Mucosa of descending colon (tissue), 3 donors: ENCODE results near the gene GPC3. TPM values are rescaled to one million over a fixed set of nuclear protein-coding genes. Genes with fewer than 3 reads are reported as not detected.

Experiments used
- ATAC-seq: fragments of 200-7000 bp; cut with Tn5 transposase; one replicate; pipeline ENCODE4 v1.9.1; 2020; ENCODE audit warnings: mild to moderate bottlenecking, moderate library complexity
- DNase-seq, 3 donors: peaks; one replicate each; pipeline ENCODE4 v3.0.0-alpha.2; 2020
- H3K36me3 ChIP-seq: fragments of 200-600 bp; one replicate; pipeline ENCODE4 v1.8.0; 2021; ENCODE audit warnings: low read depth, mild to moderate bottlenecking
- H3K4me1 ChIP-seq: fragments of 200-600 bp; one replicate; pipeline ENCODE4 v1.8.0; 2021; ENCODE audit warnings: low read depth, mild to moderate bottlenecking
- H3K4me3 ChIP-seq: fragments of 200-600 bp; one replicate; pipeline ENCODE4 v1.8.0; 2021; ENCODE audit warnings: mild to moderate bottlenecking
- H3K9me3 ChIP-seq: fragments of 200-600 bp; one replicate; pipeline ENCODE4 v1.8.0; 2021; ENCODE audit warnings: mild to moderate bottlenecking
- intact Hi-C, 2 donors: fragments of 100-400 bp; cut with DNase I in 1 of 2; cut with micrococcal nuclease in 1 of 2; formaldehyde crosslinking; loops; one replicate each; pipeline versions ENCODE4 v1.11.0 to v1.11.1; 2022; cut with DNase I, micrococcal nuclease
- total RNA-seq, 3 donors: library from RNA; stranded (reverse); fragmentation: NEBNext Ultra II Directional in 2 of 3; extraction: Animal tissue kit (Norgen Biotek cat#: 25700) in 2 of 3; gene quantifications; one replicate each; pipeline versions ENCODE4 v1.2.1 to v1.2.4, GENCODE V29; 2021 to 2023
- TF ChIP-seq, protein P1 (sequence below): fragments of 200-600 bp; IDR thresholded peaks from one replicate; pipeline ENCODE4 v1.8.0; 2022; ENCODE audit warnings: antibody characterized with exemption, mild to moderate bottlenecking
- donor health status: DM: no; HTN: no; CAD: no; lungs with moderate emphysema.
- donor health status: DM: no; HTN: no; CAD: no.
- donor health status: DM: no; HTN: yes; CAD: no.

GPC3 gene
- total RNA-seq, 3 donors from 2014 or later, result 0.55 to 2.8 (median 2.1) TPM

- TF ChIP-seq, protein P1, sequence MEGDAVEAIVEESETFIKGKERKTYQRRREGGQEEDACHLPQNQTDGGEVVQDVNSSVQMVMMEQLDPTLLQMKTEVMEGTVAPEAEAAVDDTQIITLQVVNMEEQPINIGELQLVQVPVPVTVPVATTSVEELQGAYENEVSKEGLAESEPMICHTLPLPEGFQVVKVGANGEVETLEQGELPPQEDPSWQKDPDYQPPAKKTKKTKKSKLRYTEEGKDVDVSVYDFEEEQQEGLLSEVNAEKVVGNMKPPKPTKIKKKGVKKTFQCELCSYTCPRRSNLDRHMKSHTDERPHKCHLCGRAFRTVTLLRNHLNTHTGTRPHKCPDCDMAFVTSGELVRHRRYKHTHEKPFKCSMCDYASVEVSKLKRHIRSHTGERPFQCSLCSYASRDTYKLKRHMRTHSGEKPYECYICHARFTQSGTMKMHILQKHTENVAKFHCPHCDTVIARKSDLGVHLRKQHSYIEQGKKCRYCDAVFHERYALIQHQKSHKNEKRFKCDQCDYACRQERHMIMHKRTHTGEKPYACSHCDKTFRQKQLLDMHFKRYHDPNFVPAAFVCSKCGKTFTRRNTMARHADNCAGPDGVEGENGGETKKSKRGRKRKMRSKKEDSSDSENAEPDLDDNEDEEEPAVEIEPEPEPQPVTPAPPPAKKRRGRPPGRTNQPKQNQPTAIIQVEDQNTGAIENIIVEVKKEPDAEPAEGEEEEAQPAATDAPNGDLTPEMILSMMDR, result no peak
- no peak for DNase-seq
- ATAC-seq, result no peak
- no peaks in the 10 kb centered on the region for H3K9me3 ChIP-seq
- no peaks in the 10 kb centered on the region for H3K36me3 ChIP-seq
- H3K4me3 ChIP-seq, result no peak overlapping the region
- H3K4me1 ChIP-seq, result no peaks in the 10 kb centered on the region
- intact Hi-C loops, result no loop called here
Observed at GRCh38 chrX:133537142-133537541, 448.3 kb downstream of the GPC3 start.

DNA sequence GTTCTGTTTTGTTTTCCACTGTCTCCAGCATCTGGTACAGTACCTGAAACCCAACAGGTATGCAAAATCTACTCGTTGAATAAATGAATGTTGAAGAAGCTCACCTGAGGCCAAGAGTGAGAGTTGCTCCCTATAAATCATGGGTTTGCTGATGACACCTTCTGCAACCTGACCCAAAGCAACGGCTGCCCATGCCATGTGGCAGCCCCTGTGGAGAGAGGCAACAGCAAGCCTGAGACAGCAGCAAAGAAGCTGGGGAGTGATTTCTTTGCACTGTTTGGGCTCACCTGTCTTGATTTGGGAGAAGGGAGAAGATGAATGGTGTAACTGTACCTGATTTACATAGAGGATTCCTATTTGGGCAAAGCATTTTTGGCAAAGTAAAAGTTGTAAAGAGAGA, 450.3 kb downstream of the GPC3 start:
- no peak overlapping the region for H3K4me3 ChIP-seq
- no peaks in the 10 kb centered on the region for H3K36me3 ChIP-seq
- ATAC-seq (no peak), DNase-seq (no peak)
- TF ChIP-seq, protein P1, result no peak
- intact Hi-C loops, result no loop called here
- H3K9me3 ChIP-seq, result no peaks in the 10 kb centered on the region
- H3K4me1 ChIP-seq, result no peaks in the 10 kb centered on the region

DNA sequence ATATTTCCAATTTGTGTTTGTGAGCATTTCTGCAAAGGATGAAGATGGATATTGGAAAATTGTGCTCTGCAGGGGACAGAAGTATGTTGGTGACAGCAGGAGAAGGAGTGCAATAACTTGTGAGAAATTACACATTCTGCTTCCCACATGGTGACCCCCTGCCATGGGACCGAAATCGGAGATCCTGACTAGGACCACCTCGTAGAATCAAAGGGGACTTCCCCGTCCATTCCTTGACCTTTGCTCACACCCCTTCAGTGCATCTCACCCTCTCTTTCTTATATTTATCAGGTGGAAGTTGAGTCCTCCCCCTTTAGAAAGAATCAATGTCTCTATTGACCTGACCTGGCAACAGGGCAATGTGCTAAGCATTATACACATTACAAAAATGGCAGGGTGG, 451.2 kb downstream of the GPC3 start:
- H3K4me1 ChIP-seq, result no peaks in the 10 kb centered on the region
- ATAC-seq (no peak), DNase-seq (no peak)
- TF ChIP-seq, protein P1, result no peak
- no peaks in the 10 kb centered on the region for H3K9me3 ChIP-seq
- intact Hi-C loops, result no loop called here
- H3K4me3 ChIP-seq, result no peak overlapping the region
- H3K36me3 ChIP-seq, result no peaks in the 10 kb centered on the region

- no peak for ATAC-seq
- intact Hi-C loops, result no loop called here
- TF ChIP-seq, protein P1, result no peak
Observed at GRCh38 chrX:133533249-133533648, 452.1 kb downstream of the GPC3 start.

GRCh38 chrX:133530960-133531359, 454.4 kb downstream of the GPC3 start:
- intact Hi-C loops, result no loop called here
- no peaks in the 10 kb centered on the region for H3K36me3 ChIP-seq
- TF ChIP-seq, protein P1, result no peak
- H3K4me3 ChIP-seq, result no peak overlapping the region
- DNase-seq (no peak), ATAC-seq (no peak)
- no peaks in the 10 kb centered on the region for H3K9me3 ChIP-seq
- H3K4me1 ChIP-seq, result no peaks in the 10 kb centered on the region

More at GRCh38 chrX:133533249-133533648, 452.1 kb downstream of the GPC3 start:
- no peaks in the 10 kb centered on the region for H3K9me3 ChIP-seq
- H3K4me3 ChIP-seq, result no peak overlapping the region
- no peaks in the 10 kb centered on the region for H3K4me1 ChIP-seq
- no peak for DNase-seq
- H3K36me3 ChIP-seq, result no peaks in the 10 kb centered on the region

- no peaks in the 10 kb centered on the region for H3K36me3 ChIP-seq
- TF ChIP-seq, protein P1, result no peak
- no peaks in the 10 kb centered on the region for H3K9me3 ChIP-seq
- no peak overlapping the region for H3K4me3 ChIP-seq
- no peak for ATAC-seq
- no peak for DNase-seq
- no peaks in the 10 kb centered on the region for H3K4me1 ChIP-seq
- intact Hi-C loops, result no loop called here
Observed at GRCh38 chrX:133529578-133529977, 455.8 kb downstream of the GPC3 start.
